A549 (cell line): ENCODE results near the gene PLTP. TPM values are rescaled to one million over a fixed set of nuclear protein-coding genes. Genes with fewer than 3 reads are reported as not detected.
A peak's percentile ranks its signal among the peaks of the same experiment; 100 is the strongest.

ENCODE experiments used
- ATAC-seq, 2 experiments: fragments of 200-7000 bp in 1 of 2; fragments of >200 bp in 1 of 2; cut with Nextera tagmentation in 1 of 2; cut with Tn5 transposase in 1 of 2; 3 replicates each; pipeline versions ENCODE4 v1.8.0 to v1.9.1; 2018 to 2020; ENCODE audit warnings: mild to moderate bottlenecking in 1 of 2, moderate library complexity in 1 of 2
- CTCF ChIA-PET: fragments of 300-600 bp; sonication (Branson Sonifier 250); formaldehyde crosslinking; extraction: SDS; loops from one replicate; lab custom pipeline; 2021; ENCODE audit warnings: antibody characterized with exemption, inconsistent platforms; lab: Yijun Ruan, JAX
- POLR2A ChIA-PET: fragments of 350-600 bp; formaldehyde crosslinking; extraction: SDS; loops from one replicate; lab custom pipeline; 2021; ENCODE audit warnings: antibody characterized with exemption, inconsistent platforms; lab: Yijun Ruan, JAX
- DNase-seq, 2 experiments: peaks; one replicate each; pipeline versions ENCODE4 v3.0.0 to v3.0.0-alpha.2; 2011 to 2016; ENCODE audit warnings: low read depth in 1 of 2, low spot score in 1 of 2
- FAIRE-seq: peaks from 2 replicates; lab custom pipeline; 2011; peaks lifted over from hg19 to GRCh38; lab: Jason Lieb, UNC
- H3K27ac ChIP-seq, 2 experiments: fragments of >200 bp; sonication (Bioruptor Twin); formaldehyde crosslinking; 3 replicates each; pipeline ENCODE4 v1.5.1; 2016 to 2017
- H3K4me1 ChIP-seq: fragments of >200 bp; sonication (Bioruptor Twin); formaldehyde crosslinking; 3 replicates; pipeline ENCODE4 v1.6.1; 2016
- H3K4me2 ChIP-seq: fragments of >200 bp; sonication (Bioruptor Twin); formaldehyde crosslinking; 3 replicates; pipeline ENCODE4 v1.6.1; 2016
- H3K4me3 ChIP-seq: fragments of >200 bp; sonication (Bioruptor Twin); formaldehyde crosslinking; 3 replicates; pipeline ENCODE4 v1.5.1; 2016
- H3K9me3 ChIP-seq: fragments of >200 bp; sonication (Bioruptor Twin); formaldehyde crosslinking; 3 replicates; pipeline ENCODE4 v1.6.1; 2016
- BCL3 ChIP-seq: fragments of >200 bp; sonication (Bioruptor Twin); formaldehyde crosslinking; IDR thresholded peaks from 3 replicates; pipeline ENCODE4 v1.6.1; 2016
- BHLHE40 ChIP-seq: IDR thresholded peaks from 2 replicates; pipeline ENCODE4 v1.6.1; 2012; ENCODE audit warnings: low read depth, low read length, inconsistent platforms
- CTCF ChIP-seq: fragments of >200 bp; sonication (Bioruptor Twin); formaldehyde crosslinking; IDR thresholded peaks from 3 replicates; pipeline ENCODE4 v1.5.1; 2016
- EHF ChIP-seq: fragments of 250-450 bp; sonication (Bioruptor Pico); IDR thresholded peaks from 2 replicates; pipeline ENCODE4 v1.5.0; 2020; ENCODE audit warnings: mild to moderate bottlenecking
- EHMT2 ChIP-seq: fragments of 200-600 bp; sonication (generic); IDR thresholded peaks from 2 replicates; pipeline ENCODE4 v1.6.1; 2016; ENCODE audit warnings: antibody characterized with exemption, low read depth, mild to moderate bottlenecking, moderate library complexity
- FOSL2 ChIP-seq, 2 experiments: fragments of 450-650 bp in 1 of 2; fragments of >200 bp in 1 of 2; sonication (Bioruptor Twin) in 1 of 2; formaldehyde crosslinking; IDR thresholded peaks; 2 replicates each; pipeline versions ENCODE4 v1.5.0 to v1.6.1; 2016 to 2020; ENCODE audit warnings: mild to moderate bottlenecking in 1 of 2, moderate library complexity in 1 of 2
- HMGXB4 ChIP-seq: fragments of 250-450 bp; sonication (Bioruptor Pico); IDR thresholded peaks from 2 replicates; pipeline ENCODE4 v1.5.0; 2021; ENCODE audit warnings: mild to moderate bottlenecking, moderate library complexity, borderline replicate concordance
- HOXB13 ChIP-seq: fragments of 250-450 bp; sonication (Bioruptor Pico); IDR thresholded peaks from 2 replicates; pipeline ENCODE4 v1.5.0; 2020; ENCODE audit warnings: low read depth, mild to moderate bottlenecking, moderate library complexity
- MAFK ChIP-seq: fragments of 450-650 bp; IDR thresholded peaks from 2 replicates; pipeline ENCODE4 v1.6.1; 2014; ENCODE audit not compliant: partially characterized antibody
- RAD21 ChIP-seq, 2 experiments: fragments of >200 bp in 1 of 2; sonication (Bioruptor Twin) in 1 of 2; formaldehyde crosslinking in 1 of 2; IDR thresholded peaks in 1 of 2; conservative IDR thresholded peaks in 1 of 2; 2 replicates in 1 of 2; 3 replicates in 1 of 2; pipeline ENCODE4 v1.6.1; 2012 to 2018; ENCODE audit warnings: inconsistent platforms in 1 of 2
- RARB ChIP-seq: fragments of 250-450 bp; sonication (Bioruptor Pico); IDR thresholded peaks from 2 replicates; pipeline ENCODE4 v1.8.0; 2021; ENCODE audit warnings: mild to moderate bottlenecking, moderate library complexity
- SREBF2 ChIP-seq: fragments of 450-650 bp; IDR thresholded peaks from 2 replicates; pipeline ENCODE4 v1.6.1; 2014; ENCODE audit warnings: mild to moderate bottlenecking, moderate library complexity
- WGBS: methylation state at CpG from one replicate; pipeline ENCODE4 v1.1.6; 2017; ENCODE audit errors: missing lambda C conversion rate; 5-methylcytosine and 5-hydroxymethylcytosine counted together
- polyA plus RNA-seq, 4 experiments: library from polyadenylated mRNA; depleted of rRNA in 3 of 4; stranded (reverse); fragments of >200 nt; fragmentation: RNase III in 1 of 4; extraction: RNeasy Plus Mini Kit Qiagen cat#74134 plus additional on column Dnase treatment in 1 of 4; gene quantifications; 2 replicates in 3 of 4; 3 replicates in 1 of 4; pipeline ENCODE4 v1.2.3, GENCODE V29; 2011 to 2017
- TF ChIP-seq, protein P1 (sequence below): fragments of 200-600 bp; sonication (generic); IDR thresholded peaks from 2 replicates; pipeline ENCODE4 v1.6.1; 2016; ENCODE audit warnings: antibody characterized with exemption, mild to moderate bottlenecking, moderate library complexity

Gene PLTP
- polyA plus RNA-seq, 2 of the 4 experiments (the other 2 are of a cell fraction), result 1.6 to 2.7 TPM

DNA sequence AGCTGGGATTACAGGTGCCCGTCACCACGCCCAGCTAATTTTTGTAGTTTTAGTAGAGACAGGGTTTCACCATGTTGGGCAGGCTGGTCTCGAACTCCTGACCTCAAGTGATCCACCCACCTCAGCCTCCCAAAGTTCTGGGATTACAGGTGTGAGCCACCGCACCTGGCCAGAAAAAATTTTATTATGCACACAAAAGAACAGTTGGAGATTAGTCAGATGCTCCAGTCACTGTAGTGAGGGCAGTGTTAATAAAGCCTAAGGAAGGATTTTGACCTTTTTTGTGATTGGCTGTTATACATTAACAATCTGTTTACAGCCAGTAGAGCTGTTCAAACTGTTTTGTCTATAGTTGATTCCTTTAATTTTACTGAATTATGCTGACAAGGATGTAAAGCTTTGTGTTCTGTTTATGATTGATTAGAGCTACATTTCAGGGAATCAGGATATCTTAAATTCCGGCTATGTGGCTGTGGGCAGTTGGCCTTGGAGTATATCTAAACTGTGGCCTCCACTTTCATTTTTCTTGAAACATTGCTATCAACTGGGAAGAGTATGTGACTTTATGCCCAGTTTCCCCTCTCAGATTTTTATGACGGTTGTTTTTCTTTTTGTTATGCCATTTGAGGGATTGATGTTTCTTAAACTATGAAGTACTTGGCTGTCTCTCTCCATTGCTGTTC is 44.7 kb downstream of the PLTP start:
- ChIA-PET POLR2A (interaction anchor here (0.8 kb wide), 1 partner anchor 68 kb away, joined by 3 read pairs; no protein-coding TSS in a partner anchor), CTCF (interaction anchor here (2.7 kb wide), 1 partner anchor 11 kb away, joined by 9 read pairs; no protein-coding TSS in a partner anchor)
- Histone ChIP-seq H3K9me3 (no peaks in the 10 kb centered on the region), H3K4me3 (no peak overlapping the region), H3K4me1 (0 out of 3 replicates have a peak, but pooled peaks cover 5% of the 10 kb centered on the region), H3K4me2 (no peak overlapping the region), H3K27ac (no peak overlapping the region)
- 68% methylated on average over 6 of the region's 6 CpGs for WGBS
- ATAC-seq, result no peak
- DNase-seq, result no peak
- no peak for FAIRE-seq
- no peak for TF ChIP-seq HMGXB4 (CRISPR knock-in tag)
- TF ChIP-seq MAFK, result peak; percentile 49

DNA sequence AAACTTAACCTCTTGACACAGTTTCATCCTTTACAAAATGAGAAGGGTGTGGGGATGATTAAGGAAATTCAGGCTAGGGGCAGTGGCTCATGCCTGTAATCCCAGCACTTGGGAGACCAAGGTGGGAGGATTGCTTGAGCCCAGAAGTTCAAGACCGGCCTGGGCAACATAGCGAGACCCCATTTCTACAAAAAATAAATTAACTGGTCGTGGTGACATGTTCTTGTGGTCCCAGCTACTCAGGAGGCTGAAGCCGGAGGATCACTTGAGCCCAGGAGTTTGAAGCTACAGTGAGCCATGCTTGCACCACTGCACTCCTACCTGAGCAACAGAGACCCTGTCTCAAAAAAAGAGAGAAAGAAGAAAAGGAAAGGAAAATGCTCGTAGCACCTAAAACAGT is 45.5 kb downstream of the PLTP start:
- no peak overlapping the region for H3K4me3 ChIP-seq
- 77% methylated on average over 5 of the region's 5 CpGs for WGBS
- no peak overlapping the region for H3K27ac ChIP-seq
- no peaks in the 10 kb centered on the region for H3K9me3 ChIP-seq
- no peak overlapping the region for H3K4me2 ChIP-seq
- H3K4me1 ChIP-seq, result 0 out of 3 replicates have a peak, but pooled peaks cover 5% of the 10 kb centered on the region
- no peak for FAIRE-seq
- ATAC-seq, result no peak
- ChIA-PET POLR2A (no interaction called here), CTCF (interaction anchor here (2.7 kb wide), 1 partner anchor 10 kb away, joined by 9 read pairs; no protein-coding TSS in a partner anchor)
- no peak for DNase-seq
- TF ChIP-seq RARB (CRISPR knock-in tag) (no peak), HOXB13 (CRISPR knock-in tag) (no peak), SREBF2 (no peak), CTCF (no peak), EHF (CRISPR knock-in tag) (no peak), BCL3 (no peak), EHMT2 (no peak), RAD21 (conservative IDR thresholded peaks at IDR 0.05 in 1 of 2, IDR thresholded peaks at IDR 0.05 in 1 of 2) (no peak), FOSL2 (IDR thresholded peaks at IDR 0.05) (no peak), FOSL2 (CRISPR knock-in tag; IDR thresholded peaks at IDR 0.05) (no peak), BHLHE40 (no peak)
- TF ChIP-seq, protein P1, sequence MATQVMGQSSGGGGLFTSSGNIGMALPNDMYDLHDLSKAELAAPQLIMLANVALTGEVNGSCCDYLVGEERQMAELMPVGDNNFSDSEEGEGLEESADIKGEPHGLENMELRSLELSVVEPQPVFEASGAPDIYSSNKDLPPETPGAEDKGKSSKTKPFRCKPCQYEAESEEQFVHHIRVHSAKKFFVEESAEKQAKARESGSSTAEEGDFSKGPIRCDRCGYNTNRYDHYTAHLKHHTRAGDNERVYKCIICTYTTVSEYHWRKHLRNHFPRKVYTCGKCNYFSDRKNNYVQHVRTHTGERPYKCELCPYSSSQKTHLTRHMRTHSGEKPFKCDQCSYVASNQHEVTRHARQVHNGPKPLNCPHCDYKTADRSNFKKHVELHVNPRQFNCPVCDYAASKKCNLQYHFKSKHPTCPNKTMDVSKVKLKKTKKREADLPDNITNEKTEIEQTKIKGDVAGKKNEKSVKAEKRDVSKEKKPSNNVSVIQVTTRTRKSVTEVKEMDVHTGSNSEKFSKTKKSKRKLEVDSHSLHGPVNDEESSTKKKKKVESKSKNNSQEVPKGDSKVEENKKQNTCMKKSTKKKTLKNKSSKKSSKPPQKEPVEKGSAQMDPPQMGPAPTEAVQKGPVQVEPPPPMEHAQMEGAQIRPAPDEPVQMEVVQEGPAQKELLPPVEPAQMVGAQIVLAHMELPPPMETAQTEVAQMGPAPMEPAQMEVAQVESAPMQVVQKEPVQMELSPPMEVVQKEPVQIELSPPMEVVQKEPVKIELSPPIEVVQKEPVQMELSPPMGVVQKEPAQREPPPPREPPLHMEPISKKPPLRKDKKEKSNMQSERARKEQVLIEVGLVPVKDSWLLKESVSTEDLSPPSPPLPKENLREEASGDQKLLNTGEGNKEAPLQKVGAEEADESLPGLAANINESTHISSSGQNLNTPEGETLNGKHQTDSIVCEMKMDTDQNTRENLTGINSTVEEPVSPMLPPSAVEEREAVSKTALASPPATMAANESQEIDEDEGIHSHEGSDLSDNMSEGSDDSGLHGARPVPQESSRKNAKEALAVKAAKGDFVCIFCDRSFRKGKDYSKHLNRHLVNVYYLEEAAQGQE, result no peak
